Vagina (tissue), 2 donors: ENCODE results near the gene TXNL1. TPM values are rescaled to one million over a fixed set of nuclear protein-coding genes. Genes with fewer than 3 reads are reported as not detected.

Experiments used
- DNase-seq, 2 donors: peaks; one replicate each; pipeline ENCODE4 v3.0.0-alpha.2; 2017; ENCODE audit errors: extremely low spot score in 2 of 2
- H3K27ac ChIP-seq: fragments of 200-600 bp; sonication (generic); one replicate; pipeline ENCODE4 v1.5.1; 2019
- H3K27me3 ChIP-seq: fragments of 200-600 bp; sonication (generic); one replicate; pipeline ENCODE4 v1.5.1; 2019
- H3K36me3 ChIP-seq, 2 donors: fragments of 200-600 bp; sonication (generic); one replicate each; pipeline ENCODE4 v1.5.1; 2017 to 2019
- H3K4me1 ChIP-seq: fragments of 200-600 bp; sonication (generic); one replicate; pipeline ENCODE4 v1.5.1; 2019
- H3K4me3 ChIP-seq, 2 donors: fragments of 200-600 bp; sonication (generic); 1 replicate in 1 of 2; 2 replicates in 1 of 2; pipeline ENCODE4 v1.5.1; 2016 to 2019
- H3K9me3 ChIP-seq: fragments of 200-600 bp; sonication (generic); one replicate; pipeline ENCODE4 v1.5.1; 2019
- POLR2A ChIP-seq, 2 donors: fragments of 450-650 bp; IDR thresholded peaks; one replicate each; pipeline ENCODE4 v1.6.1; 2017; ENCODE audit warnings: antibody characterized with exemption in 2 of 2, mild to moderate bottlenecking in 2 of 2, moderate library complexity in 2 of 2
- POLR2AphosphoS5 ChIP-seq, 2 donors: sonication (generic); formaldehyde crosslinking; IDR thresholded peaks; one replicate each; pipeline ENCODE4 v1.9.0; 2017; ENCODE audit warnings: antibody characterized with exemption in 2 of 2, mild to moderate bottlenecking in 2 of 2, low read depth in 1 of 2; ENCODE audit not compliant: insufficient read depth in 1 of 2
- intact Hi-C: fragments of 100-400 bp; cut with DNase I; formaldehyde crosslinking; loops from one replicate; pipeline ENCODE4 v1.15.1; 2023
- total RNA-seq: library from RNA; depleted of rRNA; stranded (reverse); fragments of >200 nt; gene quantifications from one replicate; pipeline ENCODE4 v1.2.3, GENCODE V29; 2016
- TF ChIP-seq, protein P1 (sequence below), 3 experiments: fragments of 450-650 bp in 2 of 3; fragments of 200-600 bp in 1 of 3; sonication (generic) in 1 of 3; IDR thresholded peaks; one replicate each; pipeline ENCODE4 v1.5.1; 2017 to 2019; ENCODE audit warnings: antibody characterized with exemption in 3 of 3, mild to moderate bottlenecking in 2 of 3, moderate library complexity in 2 of 3

TXNL1 gene
- total RNA-seq, 1 donor from 2014 or later, result 26.3 TPM

DNA sequence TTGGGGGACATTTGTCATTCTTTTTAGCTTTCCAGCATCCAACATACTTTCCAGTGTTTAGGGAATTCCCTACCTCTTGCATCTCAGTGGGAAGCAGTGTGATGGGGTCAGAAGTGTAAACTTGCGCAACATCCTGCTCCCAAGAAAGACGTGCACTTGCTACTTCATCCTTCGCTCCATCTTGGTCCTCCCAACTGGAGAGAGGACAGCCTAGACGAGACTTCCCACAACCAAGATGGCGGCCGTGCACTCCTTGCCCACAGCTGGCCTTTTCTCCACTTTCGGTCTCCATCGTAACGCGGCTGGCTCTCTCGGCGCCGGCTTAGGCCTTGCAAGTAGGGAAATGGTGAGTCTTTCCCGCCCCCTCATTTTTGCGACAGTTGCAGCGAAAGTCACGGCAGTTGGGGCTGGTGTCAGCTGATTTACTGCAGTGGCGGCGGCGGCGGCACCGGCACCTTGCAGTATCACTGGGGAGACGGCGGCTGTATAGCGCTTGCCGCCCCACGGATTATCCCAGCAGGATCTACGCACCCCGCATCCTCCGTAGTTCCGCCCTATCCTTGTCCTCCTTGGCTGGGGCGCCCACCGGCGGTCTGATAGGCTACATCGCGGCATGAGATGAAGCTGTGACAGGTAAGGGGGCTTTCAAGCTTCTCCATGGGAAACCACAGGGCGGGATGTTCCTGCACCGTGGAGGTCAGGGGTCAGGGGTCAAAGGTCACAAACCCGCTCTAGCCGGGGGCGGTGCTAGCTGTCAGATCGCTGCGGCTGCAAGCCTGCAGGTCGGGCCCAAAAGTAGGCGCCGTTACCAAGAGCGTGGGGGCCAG, 12.8 kb upstream of the TXNL1 start, which contains the start of gene WDR7:
WDR7 (plus strand) TSS at position 416 of the 827 bp plus-strand sequence. CDS start 21,157 bp downstream, outside the sequence.
- DNase-seq, result peak in 1 of 2 donors; percentile 99
- intact Hi-C loops, result no loop called here
- H3K36me3 ChIP-seq, result no peaks in the 10 kb centered on the region
- H3K9me3 ChIP-seq, result no peaks in the 10 kb centered on the region
- peak within 1 kb of the TSS; percentile 64 to 84 for H3K4me3 ChIP-seq
- H3K27me3 ChIP-seq, result no peaks in the 10 kb centered on the region
- TF ChIP-seq POLR2AphosphoS5 (IDR thresholded peaks at IDR 0.05; ENCODE audit: insufficient read depth in 1 of 2, low read depth in 1 of 2), result peak; percentile 86 to 91
- TF ChIP-seq, protein P1, sequence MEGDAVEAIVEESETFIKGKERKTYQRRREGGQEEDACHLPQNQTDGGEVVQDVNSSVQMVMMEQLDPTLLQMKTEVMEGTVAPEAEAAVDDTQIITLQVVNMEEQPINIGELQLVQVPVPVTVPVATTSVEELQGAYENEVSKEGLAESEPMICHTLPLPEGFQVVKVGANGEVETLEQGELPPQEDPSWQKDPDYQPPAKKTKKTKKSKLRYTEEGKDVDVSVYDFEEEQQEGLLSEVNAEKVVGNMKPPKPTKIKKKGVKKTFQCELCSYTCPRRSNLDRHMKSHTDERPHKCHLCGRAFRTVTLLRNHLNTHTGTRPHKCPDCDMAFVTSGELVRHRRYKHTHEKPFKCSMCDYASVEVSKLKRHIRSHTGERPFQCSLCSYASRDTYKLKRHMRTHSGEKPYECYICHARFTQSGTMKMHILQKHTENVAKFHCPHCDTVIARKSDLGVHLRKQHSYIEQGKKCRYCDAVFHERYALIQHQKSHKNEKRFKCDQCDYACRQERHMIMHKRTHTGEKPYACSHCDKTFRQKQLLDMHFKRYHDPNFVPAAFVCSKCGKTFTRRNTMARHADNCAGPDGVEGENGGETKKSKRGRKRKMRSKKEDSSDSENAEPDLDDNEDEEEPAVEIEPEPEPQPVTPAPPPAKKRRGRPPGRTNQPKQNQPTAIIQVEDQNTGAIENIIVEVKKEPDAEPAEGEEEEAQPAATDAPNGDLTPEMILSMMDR (IDR thresholded peaks at IDR 0.05), result peak in 1 of 3 experiments; percentile 36
- peak in 1 of 2 donors; percentile 5 for TF ChIP-seq POLR2A (IDR thresholded peaks at IDR 0.05)
- H3K27ac ChIP-seq, result peak within 1 kb of the TSS; percentile 85
- peaks cover 25% of the 10 kb centered on the region for H3K4me1 ChIP-seq

DNA sequence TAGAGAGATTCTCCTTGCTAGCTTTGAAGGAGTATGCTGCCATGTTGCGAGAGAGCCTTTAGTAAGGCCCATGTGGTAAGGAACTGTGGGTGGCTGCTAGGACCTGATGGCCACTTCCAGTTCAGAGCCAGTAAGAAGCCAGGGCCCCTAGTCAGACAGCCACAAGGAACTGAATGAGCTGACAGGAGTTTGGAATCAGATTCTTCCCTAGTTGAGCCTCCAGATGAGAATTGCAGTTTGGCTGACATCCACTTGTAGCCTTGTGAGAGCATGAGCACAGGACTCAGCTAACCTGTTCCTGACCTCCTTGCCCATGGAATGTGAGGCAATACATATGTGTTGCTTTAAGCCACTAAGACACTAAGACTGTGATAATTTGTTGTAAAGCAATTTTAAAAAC, 11.6 kb upstream of the TXNL1 start:
- no peak overlapping the region for H3K4me3 ChIP-seq
- intact Hi-C loops, result no loop called here
- peaks cover 25% of the 10 kb centered on the region for H3K4me1 ChIP-seq
- H3K9me3 ChIP-seq, result no peaks in the 10 kb centered on the region
- H3K36me3 ChIP-seq, result no peaks in the 10 kb centered on the region
- no peak overlapping the region for H3K27ac ChIP-seq
- TF ChIP-seq, protein P1 (IDR thresholded peaks at IDR 0.05), result no peak
- TF ChIP-seq POLR2AphosphoS5 (IDR thresholded peaks at IDR 0.05; ENCODE audit: insufficient read depth in 1 of 2, low read depth in 1 of 2) (no peak), POLR2A (IDR thresholded peaks at IDR 0.05) (no peak)
- DNase-seq, result no peak
- no peaks in the 10 kb centered on the region for H3K27me3 ChIP-seq

DNA sequence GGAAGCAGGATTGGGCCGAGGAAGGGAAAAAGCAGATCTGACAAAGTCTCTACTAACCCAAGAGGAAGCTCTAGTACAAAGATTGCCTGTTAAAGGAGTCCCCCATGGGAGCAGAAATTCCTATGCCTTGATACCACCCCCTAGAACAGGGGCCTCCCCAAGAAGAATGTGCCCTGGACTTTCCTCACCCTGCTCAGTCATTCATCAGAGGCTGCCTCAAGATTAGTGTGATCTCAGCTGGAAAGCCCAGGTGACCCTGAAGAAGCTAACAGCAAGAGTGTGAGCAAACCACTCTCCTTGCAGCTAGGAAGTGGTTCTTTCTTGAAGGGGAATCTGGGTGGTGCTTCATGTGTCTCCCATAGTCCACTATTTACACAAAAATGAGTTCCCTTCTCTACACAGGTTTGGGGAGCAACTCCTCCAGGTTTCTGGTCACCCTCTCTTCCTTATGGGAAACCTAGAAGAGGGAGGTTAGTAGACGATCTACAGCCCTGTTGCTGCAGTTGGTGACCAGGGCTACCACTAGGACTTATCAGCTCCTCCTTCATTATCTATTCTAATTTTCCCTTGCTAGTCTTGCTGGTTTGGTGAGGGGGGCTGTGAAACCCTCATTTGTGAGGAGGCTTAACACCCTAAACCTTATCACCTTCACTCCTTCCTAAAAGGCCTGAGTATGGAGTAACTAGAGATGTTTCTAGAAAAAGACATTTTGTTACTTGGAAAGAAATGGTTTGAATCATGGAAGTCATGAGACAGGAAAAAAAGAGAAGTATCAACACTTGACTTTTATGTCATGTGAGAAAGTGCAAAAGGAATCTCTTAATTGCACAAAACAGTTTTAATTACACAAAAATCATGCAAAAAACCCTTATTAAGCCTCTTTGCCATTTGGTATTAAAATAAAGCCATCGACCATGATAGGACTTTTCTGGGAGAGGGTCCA, 9.8 kb upstream of the TXNL1 start:
- no peaks in the 10 kb centered on the region for H3K9me3 ChIP-seq
- intact Hi-C loops, result no loop called here
- TF ChIP-seq, protein P1 (IDR thresholded peaks at IDR 0.05), result no peak
- no peak for TF ChIP-seq POLR2AphosphoS5 (IDR thresholded peaks at IDR 0.05; ENCODE audit: insufficient read depth in 1 of 2, low read depth in 1 of 2)
- TF ChIP-seq POLR2A (IDR thresholded peaks at IDR 0.05), result no peak
- DNase-seq, result no peak
- no peaks in the 10 kb centered on the region for H3K36me3 ChIP-seq
- no peak overlapping the region for H3K4me3 ChIP-seq
- peaks cover 25% of the 10 kb centered on the region for H3K4me1 ChIP-seq
- no peak overlapping the region for H3K27ac ChIP-seq
- H3K27me3 ChIP-seq, result no peaks in the 10 kb centered on the region

DNA sequence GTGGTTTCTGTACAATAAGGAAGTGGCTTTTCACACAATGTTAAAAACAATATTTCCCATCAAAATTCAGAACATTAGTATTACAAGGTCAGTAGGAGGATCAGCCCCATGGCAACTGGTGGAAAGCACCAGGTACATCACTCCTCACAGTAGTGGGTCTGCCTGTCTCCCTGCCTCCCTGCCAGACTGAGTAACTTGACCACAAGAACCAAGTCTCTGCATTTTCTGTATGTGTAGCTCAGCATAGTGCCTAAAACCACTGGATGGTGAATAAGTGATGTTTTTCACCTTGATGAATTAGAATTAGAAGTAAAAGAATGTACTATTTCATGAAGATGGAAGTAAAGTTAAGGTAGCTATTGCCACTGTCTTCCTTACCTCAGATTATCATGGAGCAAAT, 8.7 kb upstream of the TXNL1 start:
- no peak overlapping the region for H3K4me3 ChIP-seq
- no peak for TF ChIP-seq POLR2AphosphoS5 (IDR thresholded peaks at IDR 0.05; ENCODE audit: insufficient read depth in 1 of 2, low read depth in 1 of 2)
- TF ChIP-seq, protein P1 (IDR thresholded peaks at IDR 0.05), result no peak
- TF ChIP-seq POLR2A (IDR thresholded peaks at IDR 0.05), result no peak
- no peaks in the 10 kb centered on the region for H3K27me3 ChIP-seq
- intact Hi-C loops, result no loop called here
- no peaks in the 10 kb centered on the region for H3K36me3 ChIP-seq
- peaks cover 14% of the 10 kb centered on the region for H3K4me1 ChIP-seq
- no peak for DNase-seq
- no peak overlapping the region for H3K27ac ChIP-seq
- no peaks in the 10 kb centered on the region for H3K9me3 ChIP-seq
